ENCODE data around the gene EYA3. TPM values are rescaled to one million over a fixed set of nuclear protein-coding genes. Genes with fewer than 3 reads are reported as not detected.

The EYA3 gene
- total RNA-seq, 3 donors from 2014 or later (not counting 1 experiment from before 2014, with no cell fraction given), result 17.7 to 25.2 (median 19.1) TPM

DNA sequence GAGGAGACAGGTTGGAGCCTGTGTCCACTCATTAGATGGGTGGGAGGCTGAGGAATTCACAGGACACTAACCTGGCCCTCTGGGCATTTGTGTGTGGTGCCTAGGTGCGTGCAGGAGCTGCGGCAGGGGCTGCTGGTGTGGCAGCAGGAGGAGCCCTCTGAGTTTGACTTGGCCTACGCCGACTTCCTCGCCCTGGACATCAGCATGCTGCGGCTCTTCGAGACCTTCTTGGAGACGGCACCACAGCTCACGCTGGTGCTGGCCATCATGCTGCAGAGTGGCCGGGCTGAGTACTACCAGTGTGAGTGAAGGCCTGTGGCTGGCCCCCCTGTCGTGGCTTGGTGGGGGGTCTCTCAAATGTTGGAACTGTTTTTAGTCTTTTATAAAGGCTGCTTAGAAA is 125.0 kb downstream of the EYA3 start:
- peak overlapping the region in 1 of 2 donors; percentile 35 for H3K27ac Mint-ChIP-seq
- TF ChIP-seq, protein P1, sequence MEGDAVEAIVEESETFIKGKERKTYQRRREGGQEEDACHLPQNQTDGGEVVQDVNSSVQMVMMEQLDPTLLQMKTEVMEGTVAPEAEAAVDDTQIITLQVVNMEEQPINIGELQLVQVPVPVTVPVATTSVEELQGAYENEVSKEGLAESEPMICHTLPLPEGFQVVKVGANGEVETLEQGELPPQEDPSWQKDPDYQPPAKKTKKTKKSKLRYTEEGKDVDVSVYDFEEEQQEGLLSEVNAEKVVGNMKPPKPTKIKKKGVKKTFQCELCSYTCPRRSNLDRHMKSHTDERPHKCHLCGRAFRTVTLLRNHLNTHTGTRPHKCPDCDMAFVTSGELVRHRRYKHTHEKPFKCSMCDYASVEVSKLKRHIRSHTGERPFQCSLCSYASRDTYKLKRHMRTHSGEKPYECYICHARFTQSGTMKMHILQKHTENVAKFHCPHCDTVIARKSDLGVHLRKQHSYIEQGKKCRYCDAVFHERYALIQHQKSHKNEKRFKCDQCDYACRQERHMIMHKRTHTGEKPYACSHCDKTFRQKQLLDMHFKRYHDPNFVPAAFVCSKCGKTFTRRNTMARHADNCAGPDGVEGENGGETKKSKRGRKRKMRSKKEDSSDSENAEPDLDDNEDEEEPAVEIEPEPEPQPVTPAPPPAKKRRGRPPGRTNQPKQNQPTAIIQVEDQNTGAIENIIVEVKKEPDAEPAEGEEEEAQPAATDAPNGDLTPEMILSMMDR (IDR thresholded peaks at IDR 0.05), result no peak
- no peak for DNase-seq
- H3K36me3 Mint-ChIP-seq, result no peaks in the 10 kb centered on the region
- no peaks in the 10 kb centered on the region for H3K27me3 Mint-ChIP-seq (ENCODE audit: low read depth in 2 of 2)
- WGBS (ENCODE audit: insufficient coverage), result 97% methylated on average over 11 of the region's 11 CpGs
- H3K4me3 ChIP-seq (ENCODE audit: low read length), result no peak overlapping the region
- peaks cover 12 to 41% of the 10 kb centered on the region in 2 donors for H3K4me1 Mint-ChIP-seq
- H3K4me3 Mint-ChIP-seq, result no peak overlapping the region
- no peaks in the 10 kb centered on the region for H3K9me3 ChIP-seq (ENCODE audit: control insufficient read depth, insufficient read depth, low read length)
- no peak overlapping the region for H3K27ac ChIP-seq (ENCODE audit: low read length)
- H3K4me1 ChIP-seq (ENCODE audit: control insufficient read depth, insufficient read depth, low read length), result peaks cover 30% of the 10 kb centered on the region
- no peaks in the 10 kb centered on the region for H3K27me3 ChIP-seq (ENCODE audit: control insufficient read depth, insufficient read depth, low read length)
- intact Hi-C loops (cut with micrococcal nuclease), result no loop called here
- no peaks in the 10 kb centered on the region for H3K9me3 Mint-ChIP-seq
- no peak for ATAC-seq
- H3K36me3 ChIP-seq (ENCODE audit: control insufficient read depth, insufficient read depth, low read length), result peaks cover 33% of the 10 kb centered on the region

GRCh38 chr1:27961646-27962221 is 126.7 kb downstream of the EYA3 start:
- Mint-ChIP-seq H3K27ac (peak overlapping the region; percentile 70 to 80), H3K27me3 (ENCODE audit: low read depth in 2 of 2) (no peaks in the 10 kb centered on the region), H3K9me3 (no peaks in the 10 kb centered on the region), H3K4me3 (peak overlapping the region; percentile 86), H3K36me3 (no peaks in the 10 kb centered on the region), H3K4me1 (peaks cover 12 to 32% of the 10 kb centered on the region in 2 donors)
- H3K9me3 ChIP-seq (ENCODE audit: control insufficient read depth, insufficient read depth, low read length), result no peaks in the 10 kb centered on the region
- no peaks in the 10 kb centered on the region for H3K27me3 ChIP-seq (ENCODE audit: control insufficient read depth, insufficient read depth, low read length)
- intact Hi-C loops (cut with micrococcal nuclease), result no loop called here
- TF ChIP-seq, protein P1 (IDR thresholded peaks at IDR 0.05), result no peak
- H3K36me3 ChIP-seq (ENCODE audit: control insufficient read depth, insufficient read depth, low read length), result peaks cover 21% of the 10 kb centered on the region
- peaks cover 30% of the 10 kb centered on the region for H3K4me1 ChIP-seq (ENCODE audit: control insufficient read depth, insufficient read depth, low read length)
- H3K27ac ChIP-seq (ENCODE audit: low read length), result no peak overlapping the region
- no peak for DNase-seq
- no peak overlapping the region for H3K4me3 ChIP-seq (ENCODE audit: low read length)
- ATAC-seq, result no peak
- WGBS (ENCODE audit: insufficient coverage), result 67% methylated on average over 4 of the region's 4 CpGs

DNA sequence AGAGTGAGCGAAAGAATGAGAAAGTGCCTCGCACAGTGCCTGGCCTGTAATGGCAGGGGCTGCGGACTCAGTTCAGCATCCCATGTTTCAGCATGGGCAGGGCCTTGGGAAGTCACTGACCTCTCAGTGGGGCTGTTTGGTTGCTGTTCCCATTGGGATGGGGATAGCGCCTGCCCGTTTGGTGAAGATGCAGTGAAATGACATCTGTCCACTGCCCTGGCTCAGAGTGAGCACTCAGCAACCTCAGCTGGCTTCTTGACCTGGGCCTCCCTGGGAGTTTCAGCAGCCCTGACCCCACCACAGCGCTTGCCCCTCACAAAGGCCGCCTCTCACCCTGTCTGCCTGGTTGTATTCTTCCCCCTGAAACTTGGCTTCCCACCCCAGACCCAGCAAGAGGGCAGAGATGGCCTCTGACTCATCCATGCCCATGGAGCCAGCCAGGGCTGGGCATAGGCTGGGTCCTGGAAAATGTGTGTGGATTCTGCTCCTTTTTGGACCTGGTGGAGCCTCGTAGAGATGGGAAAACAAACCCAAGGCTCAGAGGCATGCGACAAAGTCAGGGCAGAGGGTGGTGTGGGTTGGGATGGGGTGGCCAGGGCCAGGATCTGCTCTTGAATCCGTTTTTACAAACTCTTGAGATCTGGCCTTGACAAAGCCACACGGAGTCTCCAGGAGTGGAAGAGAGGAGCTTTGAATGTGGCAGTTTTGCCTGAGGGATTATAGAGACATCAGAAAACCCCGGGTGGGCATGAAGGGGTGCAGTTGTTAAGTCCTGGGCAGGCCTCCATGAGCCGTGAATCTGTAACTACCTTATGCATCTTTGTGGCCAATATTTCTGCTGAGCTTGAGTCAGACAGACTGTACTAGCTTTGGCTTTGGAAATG is 127.4 kb downstream of the EYA3 start:
- TF ChIP-seq, protein P1 (IDR thresholded peaks at IDR 0.05), result no peak
- Mint-ChIP-seq H3K27ac (peak overlapping the region; percentile 70 to 80), H3K36me3 (no peaks in the 10 kb centered on the region), H3K4me1 (peaks cover 12 to 28% of the 10 kb centered on the region in 2 donors), H3K27me3 (ENCODE audit: low read depth in 2 of 2) (no peaks in the 10 kb centered on the region), H3K4me3 (peak overlapping the region; percentile 86), H3K9me3 (no peaks in the 10 kb centered on the region)
- Histone ChIP-seq H3K27me3 (ENCODE audit: control insufficient read depth, insufficient read depth, low read length) (no peaks in the 10 kb centered on the region), H3K27ac (ENCODE audit: low read length) (peak overlapping the region; percentile 46), H3K9me3 (ENCODE audit: control insufficient read depth, insufficient read depth, low read length) (no peaks in the 10 kb centered on the region), H3K36me3 (ENCODE audit: control insufficient read depth, insufficient read depth, low read length) (peaks cover 17% of the 10 kb centered on the region), H3K4me1 (ENCODE audit: control insufficient read depth, insufficient read depth, low read length) (peaks cover 30% of the 10 kb centered on the region), H3K4me3 (ENCODE audit: low read length) (peak overlapping the region; percentile 83)
- WGBS (ENCODE audit: insufficient coverage), result 85% methylated on average over 13 of the region's 13 CpGs
- intact Hi-C loops (cut with micrococcal nuclease), result no loop called here
- ATAC-seq, result no peak
- no peak for DNase-seq

Data from natural killer cell (primary cell).